ENCODE results near the gene CHN1.

Gene CHN1

DNA sequence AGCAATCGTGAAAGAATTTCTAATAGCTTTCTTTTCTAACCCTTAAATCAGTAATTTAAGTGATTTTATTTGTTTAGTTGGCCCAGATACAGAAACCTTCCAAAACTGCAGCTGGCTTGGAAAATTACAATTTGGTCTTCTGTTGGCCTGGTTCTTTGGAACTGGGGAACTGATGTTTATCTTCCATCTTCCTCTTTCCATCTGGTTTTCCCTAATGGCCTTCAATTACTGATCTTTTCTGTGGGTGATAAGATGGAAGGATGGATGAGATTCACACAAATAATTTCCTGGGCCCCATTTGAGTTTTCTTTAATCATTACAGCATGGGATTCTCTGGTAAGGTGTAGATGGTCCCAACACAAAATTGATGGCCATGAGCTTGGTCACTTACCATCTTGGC, 134.4 kb downstream of the CHN1 start:
- DNase-seq (ENCODE audit: low read depth): no peak

- DNase-seq (ENCODE audit: low read depth): no peak
These were observed 136.3 kb downstream of the CHN1 start for GRCh38 chr2:174868878-174869277.

- DNase-seq (ENCODE audit: low read depth): no peak
These were observed 138.8 kb downstream of the CHN1 start for GRCh38 chr2:174866421-174866820.

- no peak for DNase-seq (ENCODE audit: low read depth)
These were observed 142.0 kb downstream of the CHN1 start for GRCh38 chr2:174863183-174863582.

- no peak for DNase-seq (ENCODE audit: low read depth)
These were observed 145.5 kb downstream of the CHN1 start for GRCh38 chr2:174859563-174860169.

DNA sequence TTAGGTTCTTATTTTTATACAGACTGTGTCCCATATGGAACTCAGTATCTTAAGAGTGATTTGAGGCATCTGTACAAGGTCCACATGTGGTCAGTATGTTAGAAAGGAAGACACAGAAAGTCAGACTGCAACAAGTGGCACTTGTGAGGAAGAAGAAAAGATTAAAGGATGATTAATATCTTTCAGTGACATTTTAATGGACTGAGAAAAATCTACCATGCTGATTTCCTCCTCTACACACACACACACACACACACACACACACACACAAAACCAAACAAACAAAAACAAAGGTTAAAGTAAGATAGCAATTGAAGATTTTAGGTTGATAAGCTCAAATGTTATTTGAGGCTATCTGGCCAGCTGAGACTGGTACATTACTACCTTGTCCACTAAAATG, 146.4 kb downstream of the CHN1 start:
- no peak for DNase-seq (ENCODE audit: low read depth)

DNA sequence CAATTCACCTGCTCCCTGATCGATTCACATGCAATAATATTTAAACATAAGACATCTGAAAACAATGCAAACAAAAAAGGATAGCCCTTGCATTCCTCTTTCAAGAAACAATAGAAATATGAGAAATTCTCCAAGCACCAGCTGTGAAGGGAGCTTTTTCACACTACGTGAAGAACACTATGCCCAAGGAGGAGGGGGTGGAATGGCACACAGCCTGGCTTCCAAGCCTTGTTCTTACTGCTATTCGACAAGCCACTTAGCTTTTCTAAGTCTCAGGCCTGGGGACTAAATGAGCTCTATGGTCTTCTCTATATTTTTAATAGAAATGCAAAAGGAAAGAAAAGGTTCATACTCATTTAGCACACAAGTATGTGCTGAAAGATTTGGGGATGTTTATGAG, 148.7 kb downstream of the CHN1 start:
- DNase-seq (ENCODE audit: low read depth): no peak

DNA sequence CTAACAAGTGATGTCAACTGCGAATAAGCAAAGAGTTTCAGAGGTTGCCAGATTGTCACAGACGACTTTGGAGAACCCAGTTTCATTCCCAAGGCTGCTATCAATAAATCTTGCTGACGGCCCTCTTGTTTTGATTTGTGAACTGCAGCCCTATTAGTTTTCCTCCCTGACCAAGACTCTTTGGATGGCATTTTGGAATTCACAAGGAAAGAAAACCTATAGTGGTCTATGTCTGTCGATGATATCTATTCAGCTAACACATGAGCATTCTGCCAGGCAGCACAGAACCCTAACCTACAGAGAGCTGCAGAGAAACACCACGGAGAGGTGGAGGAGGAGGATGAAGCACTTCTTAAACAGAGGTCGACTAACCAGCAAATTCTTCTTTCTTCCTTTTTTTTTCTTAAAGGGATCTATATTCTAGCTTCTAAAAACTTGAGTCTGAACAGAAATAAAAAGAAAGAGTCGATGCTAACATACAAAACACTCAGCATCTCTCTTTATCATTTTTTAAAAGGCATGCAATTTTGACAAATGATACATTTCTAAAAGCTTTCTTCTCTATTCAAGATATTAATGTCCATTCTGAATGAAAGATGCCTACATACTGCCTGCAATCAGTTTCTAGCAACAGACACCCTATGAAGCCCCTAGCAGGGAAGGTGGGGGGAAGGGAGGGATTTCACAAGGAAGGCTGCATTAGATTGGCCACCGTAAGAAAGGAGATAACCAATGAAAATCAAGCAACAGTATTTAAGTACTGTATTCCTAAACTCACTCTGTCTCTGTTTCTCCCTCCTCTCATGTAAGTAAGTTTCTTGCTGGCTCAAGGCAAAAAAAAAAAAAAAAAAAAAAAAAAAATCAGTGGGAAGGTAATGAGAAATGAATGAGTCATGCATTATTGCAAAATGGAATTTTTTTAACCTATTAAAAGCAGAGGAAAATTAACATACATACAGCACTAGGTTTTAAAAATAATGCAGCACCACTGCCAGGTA, 157.9 kb downstream of the CHN1 start:
- no peak for DNase-seq (ENCODE audit: low read depth)

DNA sequence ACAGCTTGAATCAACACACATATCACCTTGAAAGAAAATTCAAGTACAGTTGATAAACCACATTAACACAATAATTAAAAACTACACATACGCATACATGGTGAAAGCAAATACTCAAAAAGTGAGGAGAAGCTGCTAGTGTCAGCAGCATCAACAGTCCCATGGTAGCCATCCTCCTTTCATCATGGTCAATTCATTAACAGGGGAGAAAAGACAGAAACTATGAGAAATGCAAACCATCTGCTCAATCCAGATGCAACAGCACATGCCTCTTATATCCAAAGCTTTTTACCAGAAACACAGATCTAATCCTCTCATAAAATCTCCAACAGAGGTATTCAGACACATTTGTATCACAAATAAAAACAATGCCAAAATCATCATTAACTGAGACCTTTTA, 159.0 kb downstream of the CHN1 start:
- DNase-seq (ENCODE audit: low read depth): no peak

- DNase-seq (ENCODE audit: low read depth): no peak
These were observed 160.9 kb downstream of the CHN1 start for GRCh38 chr2:174844295-174844708.

- DNase-seq (ENCODE audit: low read depth): no peak
These were observed 162.7 kb downstream of the CHN1 start for GRCh38 chr2:174842496-174842895.

DNA sequence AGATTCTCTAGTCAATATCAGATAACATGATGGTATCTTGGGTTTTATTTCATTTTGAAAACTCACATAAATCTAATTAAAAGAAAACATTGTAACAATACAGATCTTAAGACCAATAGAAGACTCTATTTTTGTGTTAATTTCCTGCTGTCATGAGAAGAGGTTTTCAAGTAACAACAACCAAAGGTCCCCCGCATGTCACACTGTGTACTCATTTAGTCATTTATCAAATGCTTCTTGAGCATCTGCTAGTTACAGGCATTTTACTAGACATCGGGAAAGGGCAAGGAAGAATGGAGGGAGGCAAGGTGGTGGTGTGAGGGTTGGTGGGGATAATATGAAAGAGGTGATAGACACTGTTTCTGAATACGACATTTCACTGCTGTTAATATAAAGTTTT, 163.2 kb downstream of the CHN1 start:
- DNase-seq (ENCODE audit: low read depth): no peak

DNA sequence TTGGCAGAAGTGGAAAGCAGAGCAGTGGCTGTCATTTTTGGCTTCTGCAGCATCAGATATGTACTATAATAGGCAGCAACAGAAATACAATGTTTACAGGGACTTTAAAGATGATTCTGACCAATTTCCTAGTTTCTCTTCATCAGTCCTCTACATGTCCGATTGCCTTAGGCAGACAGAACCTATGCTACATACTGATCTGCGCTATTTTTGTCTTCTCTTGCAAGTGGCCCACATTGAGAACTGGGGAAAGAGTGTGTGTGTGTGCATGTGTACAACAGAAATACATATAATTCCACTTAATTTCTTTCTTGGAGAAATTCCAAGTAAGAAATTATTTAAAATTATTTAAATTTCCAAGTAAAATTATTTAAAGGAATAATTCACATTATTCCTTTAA, 163.8 kb downstream of the CHN1 start:
- no peak for DNase-seq (ENCODE audit: low read depth)

GRCh38 chr2:174840436-174840835, 164.7 kb downstream of the CHN1 start:
- no peak for DNase-seq (ENCODE audit: low read depth)

GRCh38 chr2:174839662-174840061, 165.5 kb downstream of the CHN1 start:
- DNase-seq (ENCODE audit: low read depth): no peak

DNA sequence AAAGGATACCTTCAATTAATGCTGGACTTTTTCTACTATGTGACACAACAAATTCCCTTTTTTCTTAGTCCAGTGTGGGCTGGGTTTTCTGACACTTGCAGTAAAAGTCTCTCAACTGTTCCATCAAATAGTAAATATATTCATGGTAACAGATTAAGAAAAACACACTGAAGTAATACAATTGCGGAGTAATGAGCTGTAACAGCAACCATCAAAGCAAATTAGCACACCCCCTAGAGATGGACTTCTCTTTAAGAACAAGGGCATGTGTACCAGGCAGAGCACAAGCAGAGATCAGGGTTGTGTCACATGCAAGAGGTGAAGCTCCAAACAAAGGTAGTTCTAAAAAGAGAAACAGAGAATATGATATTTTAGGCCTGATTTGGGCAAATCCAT, 168.2 kb downstream of the CHN1 start:
- DNase-seq (ENCODE audit: low read depth): no peak

GRCh38 chr2:174836377-174836994, 168.7 kb downstream of the CHN1 start:
- DNase-seq (ENCODE audit: low read depth): no peak

DNA sequence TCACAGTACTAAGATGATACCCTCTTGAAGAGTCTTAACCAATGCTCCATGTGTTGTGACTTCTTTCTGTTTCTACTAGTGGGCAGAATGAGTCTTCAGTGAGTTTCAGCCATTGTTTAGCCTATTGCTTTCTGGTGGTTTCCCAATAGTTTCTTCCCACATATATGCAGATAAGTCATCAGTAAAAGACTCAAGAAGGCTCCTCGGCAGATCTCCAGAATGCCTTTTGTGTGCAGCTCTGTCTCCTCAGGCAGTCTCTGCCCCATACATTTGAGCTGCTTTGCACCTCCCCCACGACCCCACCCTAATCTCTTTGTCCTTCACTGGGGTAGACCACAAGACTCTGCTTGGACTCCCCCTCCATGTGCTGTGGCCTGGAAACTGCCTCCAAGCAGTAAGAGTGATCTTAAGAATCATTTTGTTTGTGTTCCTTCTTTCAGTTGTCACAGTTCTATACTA, 169.4 kb downstream of the CHN1 start:
- peak; percentile 0 for DNase-seq (ENCODE audit: low read depth)

GRCh38 chr2:174833737-174834136, 171.4 kb downstream of the CHN1 start:
- DNase-seq (ENCODE audit: low read depth): no peak

- DNase-seq (ENCODE audit: low read depth): no peak
These were observed 174.6 kb downstream of the CHN1 start for GRCh38 chr2:174830561-174830960.

- no peak for DNase-seq (ENCODE audit: low read depth)
These were observed 175.6 kb downstream of the CHN1 start for GRCh38 chr2:174829550-174829949.

DNA sequence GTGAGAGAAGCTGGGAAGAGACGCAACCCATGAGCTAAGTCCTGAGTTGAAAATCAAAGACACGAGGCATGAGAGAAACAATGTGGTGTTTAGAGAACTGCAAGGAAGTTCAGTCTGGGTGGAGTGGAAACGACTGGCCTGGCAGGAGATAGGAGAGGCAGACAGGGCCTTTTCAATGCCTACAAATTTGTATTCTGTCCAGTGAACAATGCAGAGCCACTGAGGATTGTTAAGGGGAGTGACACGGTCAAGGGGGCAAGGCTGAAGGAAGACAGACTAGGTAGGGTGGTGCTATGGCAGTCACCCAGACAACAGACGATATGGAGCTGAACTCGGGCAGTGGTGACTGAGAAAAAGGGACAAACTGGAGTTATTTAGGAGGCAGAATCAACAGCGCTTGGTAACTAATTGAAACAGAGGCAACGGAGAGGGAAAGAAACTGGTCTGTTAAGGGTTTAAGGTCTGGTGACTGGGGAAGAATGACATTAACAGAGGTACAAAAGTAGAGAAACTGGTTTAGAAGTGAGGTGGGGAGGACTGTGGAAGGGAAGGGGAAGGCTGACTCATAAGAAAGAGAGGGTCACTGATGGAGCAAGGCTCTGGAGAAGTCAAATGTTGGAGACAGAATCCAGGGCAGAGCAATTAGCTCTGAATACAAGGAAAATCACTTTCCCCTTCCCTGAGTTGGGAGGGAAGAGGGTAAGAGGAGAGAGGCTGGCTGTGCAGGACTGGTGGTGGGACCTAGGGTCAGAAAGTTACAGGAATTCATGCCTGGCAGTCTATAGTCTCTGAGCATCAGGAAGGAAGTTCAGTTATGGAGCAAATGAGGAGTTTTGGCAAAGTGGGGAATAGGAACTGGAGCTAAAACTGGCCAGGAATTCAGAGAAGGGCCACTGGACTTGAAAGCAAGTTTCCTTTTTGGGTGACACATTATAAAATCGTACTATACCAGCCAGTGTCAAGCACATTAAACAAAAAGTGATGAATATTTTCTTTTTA, 177.5 kb downstream of the CHN1 start:
- no peak for DNase-seq (ENCODE audit: low read depth)

Measured in stimulated activated CD8-positive, alpha-beta memory T cell treated with anti-CD3 and anti-CD28 coated beads, Interleukin-15, amount 100 ng/mL, for 24 hours (primary cell).